HG02588 (cell line): ENCODE measurements around the gene RASL11B.

Source experiments
- ATAC-seq: cut with Tn5 transposase; IDR thresholded peaks from one replicate; pipeline ENCODE4 v1.9.1; 2021; ENCODE audit warnings: mild to moderate bottlenecking, moderate library complexity; ENCODE audit not compliant: unreplicated experiment

RASL11B gene

GRCh38 chr4:52842792-52843191 is 19.3 kb upstream of the RASL11B start:
- ATAC-seq, result no peak

GRCh38 chr4:52843351-52843750 is 18.8 kb upstream of the RASL11B start:
- ATAC-seq, result no peak

- ATAC-seq, result no peak
Observed at GRCh38 chr4:52843958-52844357, 18.2 kb upstream of the RASL11B start.

- ATAC-seq, result no peak
Observed at GRCh38 chr4:52844596-52844995, 17.5 kb upstream of the RASL11B start.

- no peak for ATAC-seq
Observed at GRCh38 chr4:52846502-52846901, 15.6 kb upstream of the RASL11B start.

- ATAC-seq, result no peak
Observed at GRCh38 chr4:52848254-52848653, 13.9 kb upstream of the RASL11B start.

GRCh38 chr4:52850406-52851124 is 11.6 kb upstream of the RASL11B start:
- no peak for ATAC-seq

GRCh38 chr4:52852041-52852440 is 10.1 kb upstream of the RASL11B start:
- no peak for ATAC-seq

GRCh38 chr4:52852711-52853110 is 9.4 kb upstream of the RASL11B start:
- ATAC-seq, result no peak

GRCh38 chr4:52853351-52853750 is 8.8 kb upstream of the RASL11B start:
- no peak for ATAC-seq

GRCh38 chr4:52856801-52857200 is 5.3 kb upstream of the RASL11B start:
- ATAC-seq, result no peak

- no peak for ATAC-seq
Observed at GRCh38 chr4:52860361-52860760, 1.8 kb upstream of the RASL11B start.

- no peak for ATAC-seq
Observed at GRCh38 chr4:52861171-52861823, 820 bp upstream of the RASL11B start.

GRCh38 chr4:52862639-52863161 is 583 bp downstream of the RASL11B start:
- no peak for ATAC-seq

GRCh38 chr4:52863324-52863723 is 1.2 kb downstream of the RASL11B start:
- ATAC-seq, result no peak

GRCh38 chr4:52864793-52865192 is 2.7 kb downstream of the RASL11B start:
- ATAC-seq, result no peak

GRCh38 chr4:52865300-52865699 is 3.2 kb downstream of the RASL11B start:
- no peak for ATAC-seq

GRCh38 chr4:52866734-52867133 is 4.6 kb downstream of the RASL11B start:
- ATAC-seq, result no peak

- no peak for ATAC-seq
Observed at GRCh38 chr4:52867163-52867562, 5.0 kb downstream of the RASL11B start.

GRCh38 chr4:52868133-52868532 is 6.0 kb downstream of the RASL11B start:
- no peak for ATAC-seq

GRCh38 chr4:52869196-52869595 is 7.1 kb downstream of the RASL11B start:
- ATAC-seq, result no peak

- ATAC-seq, result no peak
Observed at GRCh38 chr4:52869656-52870055, 7.5 kb downstream of the RASL11B start.
